Thoracic aorta (tissue), 2 donors: ENCODE data around the gene MFAP5. TPM values are rescaled to one million over a fixed set of nuclear protein-coding genes. Genes with fewer than 3 reads are reported as not detected.

Experiments used
- ATAC-seq: fragments of 150-250 bp; one replicate; pipeline ENCODE4 v1.8.0; 2017; ENCODE audit warnings: low read depth; ENCODE audit not compliant: insufficient number of reproducible peaks, low FRiP score
- DNase-seq: peaks from one replicate; pipeline ENCODE4 v3.0.0-alpha.2; 2020; ENCODE audit warnings: low spot score
- H3K27ac ChIP-seq, 2 donors: fragments of 200-600 bp; sonication (generic); 1 replicate in 1 of 2; 2 replicates in 1 of 2; pipeline ENCODE4 v1.5.1; 2016; ENCODE audit warnings: mild to moderate bottlenecking in 2 of 2, moderate library complexity in 2 of 2
- H3K27me3 ChIP-seq: fragments of 200-600 bp; sonication (generic); replicated peaks from 2 replicates; pipeline ENCODE4 v1.6.0; 2016; ENCODE audit warnings: mild to moderate bottlenecking; ENCODE audit not compliant: insufficient read depth
- H3K36me3 ChIP-seq: fragments of 200-600 bp; sonication (generic); one replicate; pipeline ENCODE4 v1.5.1; 2016
- H3K4me1 ChIP-seq, 2 donors: fragments of 200-600 bp; sonication (generic); 1 replicate in 1 of 2; 2 replicates in 1 of 2; pipeline versions ENCODE4 v1.5.1 to v1.6.0; 2016; ENCODE audit warnings: low read depth in 2 of 2, mild to moderate bottlenecking in 1 of 2; ENCODE audit not compliant: control insufficient read depth in 1 of 2
- H3K4me3 ChIP-seq: fragments of 200-600 bp; sonication (generic); 2 replicates; pipeline ENCODE4 v1.5.1; 2016; ENCODE audit warnings: mild to moderate bottlenecking
- H3K9me3 ChIP-seq: fragments of 200-600 bp; sonication (generic); 2 replicates; pipeline ENCODE4 v1.5.1; 2016
- total RNA-seq, 2 donors: library from RNA; depleted of rRNA; stranded (reverse); fragments of >200 nt; gene quantifications; one replicate each; pipeline versions ENCODE4 v1.1.0 to v1.2.3, GENCODE V29; 2016
- TF ChIP-seq, protein P1 (sequence below): fragments of 200-600 bp; sonication (generic); IDR thresholded peaks from one replicate; pipeline ENCODE4 v1.5.1; 2019; ENCODE audit warnings: antibody characterized with exemption

MFAP5 gene
- total RNA-seq, 2 donors from 2014 or later, result 158 to 186 TPM

DNA sequence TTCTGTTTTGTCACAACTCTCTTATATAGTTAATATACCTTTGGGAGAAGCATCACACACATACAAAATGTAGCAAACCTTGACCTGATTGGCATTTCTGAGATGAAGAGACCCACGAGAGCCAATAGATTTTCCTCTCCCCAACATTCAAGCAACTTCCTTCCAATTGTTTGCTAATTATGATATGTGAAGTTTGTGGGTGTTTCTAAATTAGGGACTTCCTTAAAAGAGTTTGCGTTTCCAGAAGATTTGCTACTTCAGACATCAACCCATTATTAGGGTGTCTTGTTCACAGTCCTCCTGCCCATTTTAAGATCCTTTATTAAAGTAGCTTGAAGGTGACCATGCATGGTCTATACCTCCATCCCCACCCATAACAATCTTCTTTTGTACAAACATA lies 59.3 kb downstream of the MFAP5 start:
- no peaks in the 10 kb centered on the region for H3K9me3 ChIP-seq
- no peak overlapping the region for H3K4me3 ChIP-seq
- no peaks in the 10 kb centered on the region for H3K36me3 ChIP-seq
- no peaks in the 10 kb centered on the region for H3K27me3 ChIP-seq
- TF ChIP-seq, protein P1, sequence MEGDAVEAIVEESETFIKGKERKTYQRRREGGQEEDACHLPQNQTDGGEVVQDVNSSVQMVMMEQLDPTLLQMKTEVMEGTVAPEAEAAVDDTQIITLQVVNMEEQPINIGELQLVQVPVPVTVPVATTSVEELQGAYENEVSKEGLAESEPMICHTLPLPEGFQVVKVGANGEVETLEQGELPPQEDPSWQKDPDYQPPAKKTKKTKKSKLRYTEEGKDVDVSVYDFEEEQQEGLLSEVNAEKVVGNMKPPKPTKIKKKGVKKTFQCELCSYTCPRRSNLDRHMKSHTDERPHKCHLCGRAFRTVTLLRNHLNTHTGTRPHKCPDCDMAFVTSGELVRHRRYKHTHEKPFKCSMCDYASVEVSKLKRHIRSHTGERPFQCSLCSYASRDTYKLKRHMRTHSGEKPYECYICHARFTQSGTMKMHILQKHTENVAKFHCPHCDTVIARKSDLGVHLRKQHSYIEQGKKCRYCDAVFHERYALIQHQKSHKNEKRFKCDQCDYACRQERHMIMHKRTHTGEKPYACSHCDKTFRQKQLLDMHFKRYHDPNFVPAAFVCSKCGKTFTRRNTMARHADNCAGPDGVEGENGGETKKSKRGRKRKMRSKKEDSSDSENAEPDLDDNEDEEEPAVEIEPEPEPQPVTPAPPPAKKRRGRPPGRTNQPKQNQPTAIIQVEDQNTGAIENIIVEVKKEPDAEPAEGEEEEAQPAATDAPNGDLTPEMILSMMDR, result no peak
- no peak overlapping the region for H3K27ac ChIP-seq
- H3K4me1 ChIP-seq, result no peaks in the 10 kb centered on the region
- DNase-seq, result no peak
- no peak for ATAC-seq

DNA sequence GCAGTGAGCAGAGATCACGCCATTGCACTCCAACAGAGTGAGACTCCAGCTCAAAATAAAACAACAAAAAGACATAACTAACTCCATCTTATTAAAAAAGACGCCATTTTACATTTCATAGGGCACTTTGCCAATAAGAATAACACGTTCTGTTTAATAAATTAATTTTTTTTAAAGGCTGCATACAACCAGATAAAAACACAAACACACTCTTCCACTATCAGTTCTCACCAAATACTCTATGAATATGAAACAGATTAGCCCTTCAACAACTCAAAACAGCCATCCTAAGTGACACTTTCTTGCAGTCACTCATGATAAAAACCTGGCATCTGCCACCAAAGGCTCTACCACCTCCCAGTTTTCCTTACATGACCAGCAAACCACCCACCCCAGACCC lies 66.1 kb downstream of the MFAP5 start:
- no peaks in the 10 kb centered on the region for H3K9me3 ChIP-seq
- no peaks in the 10 kb centered on the region for H3K36me3 ChIP-seq
- TF ChIP-seq, protein P1, result no peak
- no peak overlapping the region for H3K27ac ChIP-seq
- ATAC-seq (no peak), DNase-seq (no peak)
- no peak overlapping the region for H3K4me3 ChIP-seq
- no peaks in the 10 kb centered on the region for H3K27me3 ChIP-seq
- no peaks in the 10 kb centered on the region for H3K4me1 ChIP-seq

Other genes with a start within 250 kb of the MFAP5 start
- not detected for gene CLEC6A, start 206.9 kb downstream of the MFAP5 start, total RNA-seq
- under 1 TPM in 1 of 2 donors, not detected in 1; 0.63 TPM for gene CLEC4D, start 149.3 kb downstream of the MFAP5 start, total RNA-seq
- 1 to 10 TPM; 4.5 to 5.6 TPM for gene CLEC4E, start 121.9 kb downstream of the MFAP5 start, total RNA-seq
- not detected for gene AICDA, start 50.0 kb downstream of the MFAP5 start, total RNA-seq
- 100 to 1,000 TPM in 1 of 2 donors, 10 to 100 TPM in 1; 87.6 to 159 TPM for gene RIMKLB, start 35.2 kb upstream of the MFAP5 start, total RNA-seq
- gene A2ML1, start 159.8 kb upstream of the MFAP5 start, total RNA-seq, result under 1 TPM in 1 of 2 donors, not detected in 1; 0.27 TPM